Spleen (tissue), 11 donors: ENCODE measurements around the gene HLCS. TPM values are rescaled to one million over a fixed set of nuclear protein-coding genes. Genes with fewer than 3 reads are reported as not detected.

Experiments
- DNase-seq: peaks from one replicate; pipeline ENCODE4 v3.0.0-alpha.2; 2020
- H3K27ac ChIP-seq, 8 donors: fragments of 200-600 bp; sonication (generic) in 7 of 8; 1 replicate in 4 of 8; 2 replicates in 4 of 8; pipeline versions ENCODE4 v1.5.0 to v1.8.0; 2016 to 2021; ENCODE audit warnings: inconsistent platforms in 4 of 8, mild to moderate bottlenecking in 4 of 8, moderate library complexity in 1 of 8
- H3K27me3 ChIP-seq, 7 donors: fragments of 200-600 bp; sonication (generic) in 6 of 7; replicated peaks in 1 of 7; 1 replicate in 4 of 7; 2 replicates in 3 of 7; pipeline versions ENCODE4 v1.5.0 to v1.8.0; 2016 to 2021; ENCODE audit warnings: inconsistent platforms in 3 of 7, mild to moderate bottlenecking in 1 of 7
- H3K36me3 ChIP-seq, 6 donors: fragments of 200-600 bp; sonication (generic) in 5 of 6; 1 replicate in 4 of 6; 2 replicates in 2 of 6; pipeline versions ENCODE4 v1.5.0 to v1.8.0; 2016 to 2021; ENCODE audit warnings: inconsistent platforms in 2 of 6
- H3K4me1 ChIP-seq, 6 donors: fragments of 200-600 bp; sonication (generic) in 5 of 6; 1 replicate in 3 of 6; 2 replicates in 3 of 6; pipeline versions ENCODE4 v1.5.0 to v1.8.0; 2016 to 2021; ENCODE audit warnings: inconsistent platforms in 3 of 6
- H3K4me3 ChIP-seq, 8 donors: fragments of 200-600 bp; sonication (generic) in 7 of 8; 1 replicate in 4 of 8; 2 replicates in 4 of 8; pipeline versions ENCODE4 v1.5.0 to v1.8.0; 2016 to 2021; ENCODE audit warnings: inconsistent platforms in 4 of 8, mild to moderate bottlenecking in 4 of 8, moderate library complexity in 2 of 8
- H3K9me3 ChIP-seq, 8 donors: fragments of 200-600 bp; sonication (generic) in 7 of 8; 1 replicate in 4 of 8; 2 replicates in 4 of 8; pipeline versions ENCODE4 v1.5.0 to v1.8.0; 2016 to 2021; ENCODE audit warnings: inconsistent platforms in 4 of 8
- CTCF ChIP-seq, 11 experiments: fragments of 200-600 bp in 7 of 11; fragments of 450-650 bp in 4 of 11; sonication (generic) in 4 of 11; IDR thresholded peaks in 8 of 11; conservative IDR thresholded peaks in 3 of 11; 1 replicate in 7 of 11; 2 replicates in 4 of 11; pipeline versions ENCODE4 v1.4.0 to v1.8.0; 2016 to 2021; ENCODE audit warnings: antibody characterized with exemption in 11 of 11, inconsistent platforms in 4 of 11, mild to moderate bottlenecking in 1 of 11
- POLR2A ChIP-seq, 3 donors: fragments of 450-650 bp; IDR thresholded peaks; one replicate each; pipeline ENCODE4 v1.5.1; 2017; ENCODE audit warnings: antibody characterized with exemption in 3 of 3, mild to moderate bottlenecking in 1 of 3
- POLR2AphosphoS5 ChIP-seq, 3 donors: sonication (generic); formaldehyde crosslinking; IDR thresholded peaks; one replicate each; pipeline ENCODE4 v1.5.1; 2017; ENCODE audit warnings: antibody characterized with exemption in 3 of 3
- WGBS, 5 donors: extraction: QIAGEN DNeasy Blood & Tissue Kit in 3 of 5; methylation state at CpG; one replicate each; pipeline versions ENCODE4 v1.1.5 to v1.1.7; 2013 to 2018; 5-methylcytosine and 5-hydroxymethylcytosine counted together
- intact Hi-C: fragments of 100-400 bp; cut with DNase I; formaldehyde crosslinking; loops from one replicate; pipeline ENCODE4 v1.15.0; 2023; ENCODE audit warnings: low total_unique reads
- polyA plus RNA-seq, 3 donors: library from polyadenylated mRNA; stranded (reverse); fragments of 200-250 nt; gene quantifications; one replicate each; pipeline ENCODE4 v1.2.1, GENCODE V29; 2013
- total RNA-seq, 7 donors: library from RNA; depleted of rRNA in 3 of 7; stranded (reverse); fragments of >200 nt in 3 of 7; fragmentation: NEBNext Ultra II Directional in 4 of 7; extraction: Animal tissue kit (Norgen Biotek cat#: 25700) in 4 of 7; gene quantifications; one replicate each; pipeline versions ENCODE4 v1.1.0 to v1.2.1, GENCODE V29; 2016 to 2021
- donor health status: healthy with polysubstance abuse.
- donor health status: DM: no; HTN: no; CAD: no; lungs with moderate emphysema.
- donor health status: DM: no; HTN: no; CAD: no.
- donor health status: Bipolar disorder and iron deficiency.
- donor health status: healthy.
- donor health status: DM: no; HTN: no; CAD: no.
- donor health status: DM: yes; HTN: yes; CAD: no.

Gene HLCS
- total and polyA plus RNA-seq, 10 donors, result 1.7 to 22.8 (median 16.3) TPM

GRCh38 chr21:36856643-36857042, 109.8 kb downstream of the HLCS start:
- 80 to 96% (median 84%) methylated on average over 3 of the region's 3 CpGs for WGBS, 5 donors
- Histone ChIP-seq H3K4me1 (peaks cover 0 to 30% (median 17%) of the 10 kb centered on the region in 6 donors), H3K36me3 (no peaks in the 10 kb centered on the region), H3K9me3 (no peaks in the 10 kb centered on the region), H3K4me3 (no peak overlapping the region), H3K27me3 (no peaks in the 10 kb centered on the region), H3K27ac (no peak overlapping the region)
- intact Hi-C loops, result no loop called here
- no peak for DNase-seq
- TF ChIP-seq CTCF (IDR thresholded peaks at IDR 0.05 in 8 of 11, conservative IDR thresholded peaks at IDR 0.05 in 3 of 11) (no peak), POLR2A (IDR thresholded peaks at IDR 0.05) (no peak), POLR2AphosphoS5 (IDR thresholded peaks at IDR 0.05) (no peak)

- Histone ChIP-seq H3K36me3 (no peaks in the 10 kb centered on the region), H3K4me3 (no peak overlapping the region), H3K27me3 (no peaks in the 10 kb centered on the region), H3K9me3 (no peaks in the 10 kb centered on the region), H3K27ac (no peak overlapping the region), H3K4me1 (peaks cover 0 to 16% (median 9%) of the 10 kb centered on the region in 6 donors)
- 35 to 47% (median 41%) methylated on average over 5 of the region's 5 CpGs for WGBS, 5 donors
- no peak for DNase-seq
- intact Hi-C loops, result no loop called here
- TF ChIP-seq CTCF (IDR thresholded peaks at IDR 0.05 in 8 of 11, conservative IDR thresholded peaks at IDR 0.05 in 3 of 11) (peak in 8 of 11 experiments; percentile 27 to 54 (median 37)), POLR2AphosphoS5 (IDR thresholded peaks at IDR 0.05) (no peak), POLR2A (IDR thresholded peaks at IDR 0.05) (no peak)
Measured at GRCh38 chr21:36854391-36854790, 112.1 kb downstream of the HLCS start.

GRCh38 chr21:36852864-36853263, 113.6 kb downstream of the HLCS start:
- H3K27me3 ChIP-seq, result no peaks in the 10 kb centered on the region
- H3K4me1 ChIP-seq, result peaks cover 0 to 18% (median 9%) of the 10 kb centered on the region in 6 donors
- intact Hi-C loops, result no loop called here
- H3K9me3 ChIP-seq, result no peaks in the 10 kb centered on the region
- H3K36me3 ChIP-seq, result no peaks in the 10 kb centered on the region
- 77 to 86% (median 82%) methylated on average over 4 of the region's 4 CpGs for WGBS, 5 donors
- DNase-seq, result no peak
- no peak overlapping the region for H3K27ac ChIP-seq
- TF ChIP-seq POLR2A (IDR thresholded peaks at IDR 0.05), result no peak
- TF ChIP-seq POLR2AphosphoS5 (IDR thresholded peaks at IDR 0.05), result no peak
- no peak overlapping the region for H3K4me3 ChIP-seq

GRCh38 chr21:36852293-36852692, 114.2 kb downstream of the HLCS start:
- no peak for TF ChIP-seq POLR2AphosphoS5 (IDR thresholded peaks at IDR 0.05)
- TF ChIP-seq POLR2A (IDR thresholded peaks at IDR 0.05), result no peak
- TF ChIP-seq CTCF (IDR thresholded peaks at IDR 0.05 in 8 of 11, conservative IDR thresholded peaks at IDR 0.05 in 3 of 11), result no peak
- intact Hi-C loops, result no loop called here
- WGBS, 5 donors, result 79 to 90% (median 80%) methylated on average over 1 of the region's 1 CpG

GRCh38 chr21:36851121-36851520, 115.3 kb downstream of the HLCS start:
- peaks cover 0 to 18% (median 9%) of the 10 kb centered on the region in 6 donors for H3K4me1 ChIP-seq
- no peak for DNase-seq
- H3K4me3 ChIP-seq, result no peak overlapping the region
- H3K9me3 ChIP-seq, result no peaks in the 10 kb centered on the region
- H3K27ac ChIP-seq, result no peak overlapping the region
- TF ChIP-seq POLR2A (IDR thresholded peaks at IDR 0.05), result no peak
- no peak for TF ChIP-seq POLR2AphosphoS5 (IDR thresholded peaks at IDR 0.05)
- no peak for TF ChIP-seq CTCF (IDR thresholded peaks at IDR 0.05 in 8 of 11, conservative IDR thresholded peaks at IDR 0.05 in 3 of 11)
- no peaks in the 10 kb centered on the region for H3K36me3 ChIP-seq
- intact Hi-C loops, result no loop called here
- no peaks in the 10 kb centered on the region for H3K27me3 ChIP-seq
- WGBS, 5 donors, result 90 to 97% (median 95%) methylated on average over 5 of the region's 5 CpGs

More at GRCh38 chr21:36852293-36852692, 114.2 kb downstream of the HLCS start:
- Histone ChIP-seq H3K4me1 (peaks cover 0 to 18% (median 9%) of the 10 kb centered on the region in 6 donors), H3K9me3 (no peaks in the 10 kb centered on the region), H3K27ac (no peak overlapping the region), H3K27me3 (no peaks in the 10 kb centered on the region), H3K4me3 (no peak overlapping the region), H3K36me3 (no peaks in the 10 kb centered on the region)
- DNase-seq, result no peak
